Mucosa of descending colon (tissue), 3 donors: ENCODE data around the gene MORN5. TPM values are rescaled to one million over a fixed set of nuclear protein-coding genes. Genes with fewer than 3 reads are reported as not detected.

Source experiments
- ATAC-seq: fragments of 200-7000 bp; cut with Tn5 transposase; one replicate; pipeline ENCODE4 v1.9.1; 2020; ENCODE audit warnings: mild to moderate bottlenecking, moderate library complexity
- DNase-seq, 3 donors: peaks; one replicate each; pipeline ENCODE4 v3.0.0-alpha.2; 2020
- H3K36me3 ChIP-seq: fragments of 200-600 bp; one replicate; pipeline ENCODE4 v1.8.0; 2021; ENCODE audit warnings: low read depth, mild to moderate bottlenecking
- H3K4me1 ChIP-seq: fragments of 200-600 bp; one replicate; pipeline ENCODE4 v1.8.0; 2021; ENCODE audit warnings: low read depth, mild to moderate bottlenecking
- H3K4me3 ChIP-seq: fragments of 200-600 bp; one replicate; pipeline ENCODE4 v1.8.0; 2021; ENCODE audit warnings: mild to moderate bottlenecking
- H3K9me3 ChIP-seq: fragments of 200-600 bp; one replicate; pipeline ENCODE4 v1.8.0; 2021; ENCODE audit warnings: mild to moderate bottlenecking
- CTCF ChIP-seq: fragments of 200-600 bp; IDR thresholded peaks from one replicate; pipeline ENCODE4 v1.8.0; 2022; ENCODE audit warnings: antibody characterized with exemption, mild to moderate bottlenecking
- intact Hi-C, 2 donors: fragments of 100-400 bp; cut with DNase I in 1 of 2; cut with micrococcal nuclease in 1 of 2; formaldehyde crosslinking; loops; one replicate each; pipeline versions ENCODE4 v1.11.0 to v1.11.1; 2022; cut with DNase I, micrococcal nuclease
- total RNA-seq, 3 donors: library from RNA; stranded (reverse); fragmentation: NEBNext Ultra II Directional in 2 of 3; extraction: Animal tissue kit (Norgen Biotek cat#: 25700) in 2 of 3; gene quantifications; one replicate each; pipeline versions ENCODE4 v1.2.1 to v1.2.4, GENCODE V29; 2021 to 2023
- donor health status: DM: no; HTN: no; CAD: no; lungs with moderate emphysema.
- donor health status: DM: no; HTN: no; CAD: no.
- donor health status: DM: no; HTN: yes; CAD: no.

The MORN5 gene
- total RNA-seq, 3 donors from 2014 or later: 1.6 to 21.2 TPM; not detected in 1

GRCh38 chr9:122217640-122218039 is 57.9 kb downstream of the MORN5 start:
- ATAC-seq: no peak
- H3K9me3 ChIP-seq: no peaks in the 10 kb centered on the region
- no peak for TF ChIP-seq CTCF
- intact Hi-C loops: no loop called here
- no peak overlapping the region for H3K4me3 ChIP-seq
- H3K4me1 ChIP-seq: peaks cover 22% of the 10 kb centered on the region
- DNase-seq: no peak
- no peaks in the 10 kb centered on the region for H3K36me3 ChIP-seq

GRCh38 chr9:122218071-122218934 is 58.6 kb downstream of the MORN5 start:
- no peak for ATAC-seq
- DNase-seq: no peak
- Histone ChIP-seq H3K36me3 (no peaks in the 10 kb centered on the region), H3K9me3 (no peaks in the 10 kb centered on the region), H3K4me3 (no peak overlapping the region), H3K4me1 (peaks cover 20% of the 10 kb centered on the region)
- intact Hi-C loops: no loop called here
- no peak for TF ChIP-seq CTCF

GRCh38 chr9:122218935-122219855 is 59.5 kb downstream of the MORN5 start:
- TF ChIP-seq CTCF: no peak
- Histone ChIP-seq H3K4me1 (peaks cover 11% of the 10 kb centered on the region), H3K4me3 (no peak overlapping the region), H3K9me3 (no peaks in the 10 kb centered on the region), H3K36me3 (no peaks in the 10 kb centered on the region)
- intact Hi-C loops: no loop called here
- ATAC-seq: peak; percentile 34
- no peak for DNase-seq

- Histone ChIP-seq H3K4me3 (no peak overlapping the region), H3K36me3 (no peaks in the 10 kb centered on the region), H3K4me1 (peaks cover 9% of the 10 kb centered on the region), H3K9me3 (no peaks in the 10 kb centered on the region)
- peak; percentile 16 for ATAC-seq
- peak in 1 of 3 donors; percentile 51 for DNase-seq
- TF ChIP-seq CTCF: no peak
- intact Hi-C loops: loop anchor here in 1 of 2 donors (10.0 kb wide), 1 partner anchor 65 kb away; no protein-coding TSS in a partner anchor
Observed at GRCh38 chr9:122219856-122220672, 60.4 kb downstream of the MORN5 start.

- TF ChIP-seq CTCF: no peak
- intact Hi-C loops: loop anchor here in 1 of 2 donors (10.0 kb wide), 1 partner anchor 64 kb away; no protein-coding TSS in a partner anchor
Observed at GRCh38 chr9:122220673-122221182, 61.0 kb downstream of the MORN5 start.

More at GRCh38 chr9:122220673-122221182, 61.0 kb downstream of the MORN5 start:
- Histone ChIP-seq H3K36me3 (no peaks in the 10 kb centered on the region), H3K4me1 (peaks cover 9% of the 10 kb centered on the region), H3K9me3 (no peaks in the 10 kb centered on the region), H3K4me3 (no peak overlapping the region)
- no peak for DNase-seq
- ATAC-seq: no peak
